GM19351 (cell line): ENCODE data around the gene NAV2.

Experiments
- ATAC-seq: cut with Tn5 transposase; IDR thresholded peaks from one replicate; pipeline ENCODE4 v1.9.1; 2021; ENCODE audit warnings: mild to moderate bottlenecking, moderate library complexity; ENCODE audit not compliant: unreplicated experiment

NAV2 gene

GRCh38 chr11:19714387-19715363 is 2.0 kb downstream of the NAV2 start:
- no peak for ATAC-seq

- no peak for ATAC-seq
These were observed 2.7 kb downstream of the NAV2 start for GRCh38 chr11:19715373-19715772.

GRCh38 chr11:19718051-19718450 is 5.4 kb downstream of the NAV2 start:
- no peak for ATAC-seq

GRCh38 chr11:19718951-19719350 is 6.3 kb downstream of the NAV2 start:
- no peak for ATAC-seq

- ATAC-seq: no peak
These were observed 7.3 kb downstream of the NAV2 start for GRCh38 chr11:19719960-19720359.

- ATAC-seq: no peak
These were observed 8.5 kb downstream of the NAV2 start for GRCh38 chr11:19721176-19721575.

GRCh38 chr11:19722702-19723101 is 10.1 kb downstream of the NAV2 start:
- ATAC-seq: no peak

- no peak for ATAC-seq
These were observed 11.1 kb downstream of the NAV2 start for GRCh38 chr11:19723572-19724342.

- no peak for ATAC-seq
These were observed 12.1 kb downstream of the NAV2 start for GRCh38 chr11:19724765-19725164.

- ATAC-seq: no peak
These were observed 12.9 kb downstream of the NAV2 start for GRCh38 chr11:19725379-19726079.

GRCh38 chr11:19727246-19727645 is 14.6 kb downstream of the NAV2 start:
- no peak for ATAC-seq

GRCh38 chr11:19728436-19728835 is 15.8 kb downstream of the NAV2 start:
- no peak for ATAC-seq

- no peak for ATAC-seq
These were observed 16.5 kb downstream of the NAV2 start for GRCh38 chr11:19729141-19729540.

- no peak for ATAC-seq
These were observed 17.7 kb downstream of the NAV2 start for GRCh38 chr11:19730373-19730772.

GRCh38 chr11:19734171-19734570 is 21.5 kb downstream of the NAV2 start:
- no peak for ATAC-seq

GRCh38 chr11:19735157-19735908 is 22.7 kb downstream of the NAV2 start:
- no peak for ATAC-seq

- ATAC-seq: no peak
These were observed 23.4 kb downstream of the NAV2 start for GRCh38 chr11:19735909-19736498.

- ATAC-seq: no peak
These were observed 24.2 kb downstream of the NAV2 start for GRCh38 chr11:19736831-19737230.

GRCh38 chr11:19737575-19737974 is 24.9 kb downstream of the NAV2 start:
- no peak for ATAC-seq

GRCh38 chr11:19738124-19738523 is 25.5 kb downstream of the NAV2 start:
- no peak for ATAC-seq
